Measurements from ENCODE around the gene NOL9.

GRCh38 chr1:6472391-6472790, 81.9 kb downstream of the NOL9 start:
- TF ChIP-seq CTCF (conservative IDR thresholded peaks at IDR 0.05 in 1 of 2, IDR thresholded peaks at IDR 0.05 in 1 of 2; ENCODE audit: extremely low read depth in 1 of 2, insufficient read depth in 1 of 2, low read depth in 1 of 2, low read length in 2 of 2) (peak; percentile 24 to 40), EZH2 (IDR thresholded peaks at IDR 0.05; ENCODE audit: borderline replicate concordance, low read length) (no peak)

Measured in mammary epithelial cell (primary cell).